Mucosa of gallbladder (tissue), 1 donor: ENCODE data around the gene DEPDC1B. TPM values are rescaled to one million over a fixed set of nuclear protein-coding genes. Genes with fewer than 3 reads are reported as not detected.
"Not testable (repeated sequence)": the region's sequence is repeated elsewhere in the genome, so short reads cannot be mapped to it uniquely, and the experiment has no call there.

ENCODE experiments used
- DNase-seq: peaks from one replicate; pipeline ENCODE4 v3.0.0-alpha.2; 2020; ENCODE audit warnings: low spot score
- total RNA-seq: library from RNA; stranded (reverse); gene quantifications from one replicate; pipeline ENCODE4 v1.2.1, GENCODE V29; 2021
- donor health status: DM: no; HTN: no; CAD: no.

Gene DEPDC1B
- total RNA-seq, 1 donor from 2014 or later = 117 TPM

- DNase-seq = no peak
These were observed 718 bp downstream of the DEPDC1B start for GRCh38 chr5:60699288-60699608.

GRCh38 chr5:60698336-60698735 lies 1.6 kb downstream of the DEPDC1B start:
- peak; percentile 57 for DNase-seq

GRCh38 chr5:60690326-60690725 lies 9.6 kb downstream of the DEPDC1B start:
- DNase-seq = no peak

GRCh38 chr5:60688980-60689379 lies 11.0 kb downstream of the DEPDC1B start:
- no peak for DNase-seq

GRCh38 chr5:60687927-60688720 lies 11.8 kb downstream of the DEPDC1B start:
- DNase-seq = no peak

- DNase-seq = no peak
These were observed 13.8 kb downstream of the DEPDC1B start for GRCh38 chr5:60686157-60686556.

GRCh38 chr5:60685700-60686099 lies 14.3 kb downstream of the DEPDC1B start:
- DNase-seq = no peak

GRCh38 chr5:60685028-60685427 lies 14.9 kb downstream of the DEPDC1B start:
- DNase-seq = no peak

- DNase-seq = not testable (repeated sequence)
These were observed 18.0 kb downstream of the DEPDC1B start for GRCh38 chr5:60682007-60682406.

GRCh38 chr5:60679816-60680215 lies 20.1 kb downstream of the DEPDC1B start:
- DNase-seq = no peak

GRCh38 chr5:60677850-60678664 lies 21.9 kb downstream of the DEPDC1B start:
- DNase-seq = no peak

GRCh38 chr5:60675286-60675685 lies 24.7 kb downstream of the DEPDC1B start:
- DNase-seq = no peak

GRCh38 chr5:60674251-60675069 lies 25.5 kb downstream of the DEPDC1B start:
- peak; percentile 51 for DNase-seq

- no peak for DNase-seq
These were observed 26.6 kb downstream of the DEPDC1B start for GRCh38 chr5:60673334-60673733.

GRCh38 chr5:60672693-60673264 lies 27.2 kb downstream of the DEPDC1B start:
- DNase-seq = peak; percentile 81

- DNase-seq = no peak
These were observed 27.9 kb downstream of the DEPDC1B start for GRCh38 chr5:60671899-60672692.

- no peak for DNase-seq
These were observed 29.2 kb downstream of the DEPDC1B start for GRCh38 chr5:60670749-60671148.

GRCh38 chr5:60668686-60669304 lies 31.2 kb downstream of the DEPDC1B start:
- DNase-seq = no peak

GRCh38 chr5:60651872-60652620 lies 47.9 kb downstream of the DEPDC1B start:
- no peak for DNase-seq
